Caco-2 (cell line): Measurements from ENCODE around the gene ARHGAP15. TPM values are rescaled to one million over a fixed set of nuclear protein-coding genes. Genes with fewer than 3 reads are reported as not detected.

Experiments used
- BruUV-seq: library from RNA; stranded (reverse); fragments of 400-500 nt; replicated peaks from 2 replicates; lab custom pipeline; 2021; lab: Mats Ljungman, UMichigan
- CTCF ChIA-PET: fragments of 300-600 bp; sonication (Branson Sonifier 250); formaldehyde crosslinking; loops from one replicate; lab custom pipeline; 2022; ENCODE audit warnings: antibody characterized with exemption; lab: Charles Lee
- POLR2A ChIA-PET: fragments of 300-600 bp; sonication (Branson Sonifier 250); formaldehyde crosslinking; loops from one replicate; lab custom pipeline; 2022; ENCODE audit warnings: antibody characterized with exemption; lab: Charles Lee
- DNase-seq, 2 experiments: peaks; one replicate each; pipeline versions ENCODE4 v3.0.0 to v3.0.0-alpha.2; 2020 to 2022
- H3K27me3 ChIP-seq: replicated peaks from 2 replicates; pipeline ENCODE4 v1.6.0; 2011; ENCODE audit warnings: low read length; ENCODE audit not compliant: control insufficient read depth, insufficient read depth
- H3K36me3 ChIP-seq: 2 replicates; pipeline ENCODE4 v1.5.1; 2011; ENCODE audit warnings: low read length; ENCODE audit not compliant: control insufficient read depth, insufficient read depth
- H3K4me1 ChIP-seq: fragments of 250-450 bp; sonication (Bioruptor Pico); 2 replicates; pipeline ENCODE4 v1.5.1; 2020; ENCODE audit warnings: mild to moderate bottlenecking
- H3K4me3 ChIP-seq: 2 replicates; pipeline ENCODE4 v1.5.1; 2011; ENCODE audit warnings: low read depth, mild to moderate bottlenecking, control low read depth, low read length
- H3K9me3 ChIP-seq: fragments of 250-450 bp; sonication (Bioruptor Pico); 2 replicates; pipeline ENCODE4 v1.5.1; 2020; ENCODE audit warnings: mild to moderate bottlenecking, moderate library complexity
- H3K27ac Mint-ChIP-seq: one replicate; pipeline ENCODE4 v1.8.0; 2022; ENCODE audit warnings: mixed read lengths; ENCODE audit not compliant: unreplicated experiment
- H3K27me3 Mint-ChIP-seq: one replicate; pipeline ENCODE4 v1.8.0; 2022; ENCODE audit warnings: mixed read lengths; ENCODE audit not compliant: insufficient read depth, unreplicated experiment
- H3K36me3 Mint-ChIP-seq: one replicate; pipeline ENCODE4 v1.8.0; 2022; ENCODE audit warnings: mild to moderate bottlenecking, mixed read lengths; ENCODE audit not compliant: insufficient read depth, unreplicated experiment
- H3K4me1 Mint-ChIP-seq: one replicate; pipeline ENCODE4 v1.8.0; 2022; ENCODE audit warnings: low read depth, mixed read lengths; ENCODE audit not compliant: unreplicated experiment
- H3K4me3 Mint-ChIP-seq: one replicate; pipeline ENCODE4 v1.8.0; 2022; ENCODE audit warnings: mild to moderate bottlenecking, moderate library complexity, mixed read lengths; ENCODE audit not compliant: unreplicated experiment
- H3K9me3 Mint-ChIP-seq: one replicate; pipeline ENCODE4 v1.8.0; 2022; ENCODE audit warnings: mixed read lengths; ENCODE audit not compliant: unreplicated experiment
- CTCF ChIP-seq, 2 experiments: fragments of 200-600 bp in 1 of 2; IDR thresholded peaks; 1 replicate in 1 of 2; 2 replicates in 1 of 2; pipeline versions ENCODE4 v1.5.1 to v1.8.0; 2011 to 2022; ENCODE audit warnings: antibody characterized with exemption in 1 of 2, control low read depth in 1 of 2, inconsistent platforms in 1 of 2, low read depth in 1 of 2, low read length in 1 of 2, mild to moderate bottlenecking in 1 of 2, moderate library complexity in 1 of 2; ENCODE audit not compliant: insufficient read depth in 1 of 2, severe bottlenecking in 1 of 2, unreplicated experiment in 1 of 2
- intact Hi-C: fragments of 100-400 bp; cut with micrococcal nuclease; formaldehyde crosslinking; loops from one replicate; pipeline ENCODE4 v1.10.0; 2022; ENCODE audit not compliant: unreplicated experiment
- total RNA-seq: library from RNA; stranded (reverse); gene quantifications from 2 replicates; pipeline ENCODE4 v1.2.3, GENCODE V29; 2022

ARHGAP15 gene
- total RNA-seq, 1 experiment from 2014 or later = not detected

- no TSS peak for BruUV-seq
- ChIA-PET CTCF (no interaction called here), POLR2A (no interaction called here)
- TF ChIP-seq CTCF (IDR thresholded peaks at IDR 0.05; ENCODE audit: insufficient read depth in 1 of 2, low read depth in 1 of 2, low read length in 1 of 2, severe bottlenecking in 1 of 2, unreplicated experiment in 1 of 2) = no peak
- H3K4me3 ChIP-seq = no peak overlapping the region
- no peaks in the 10 kb centered on the region for H3K27me3 ChIP-seq
- no peak for DNase-seq
- no peaks in the 10 kb centered on the region for H3K9me3 Mint-ChIP-seq
- H3K4me1 Mint-ChIP-seq = no peaks in the 10 kb centered on the region
- no peaks in the 10 kb centered on the region for H3K4me1 ChIP-seq
- no peaks in the 10 kb centered on the region for H3K36me3 Mint-ChIP-seq
- no peaks in the 10 kb centered on the region for H3K27me3 Mint-ChIP-seq
- intact Hi-C loops = no loop called here
- no peak overlapping the region for H3K4me3 Mint-ChIP-seq
- no peaks in the 10 kb centered on the region for H3K9me3 ChIP-seq
- no peak overlapping the region for H3K27ac Mint-ChIP-seq
- H3K36me3 ChIP-seq = no peaks in the 10 kb centered on the region
Measured at GRCh38 chr2:143736904-143737303, 607.7 kb downstream of the ARHGAP15 start.

- Mint-ChIP-seq H3K9me3 (no peaks in the 10 kb centered on the region), H3K36me3 (no peaks in the 10 kb centered on the region), H3K27ac (no peak overlapping the region), H3K27me3 (no peaks in the 10 kb centered on the region), H3K4me3 (no peak overlapping the region), H3K4me1 (peaks cover 5% of the 10 kb centered on the region)
- TF ChIP-seq CTCF (IDR thresholded peaks at IDR 0.05; ENCODE audit: insufficient read depth in 1 of 2, low read depth in 1 of 2, low read length in 1 of 2, severe bottlenecking in 1 of 2, unreplicated experiment in 1 of 2) = no peak
- Histone ChIP-seq H3K4me3 (no peak overlapping the region), H3K9me3 (no peaks in the 10 kb centered on the region), H3K4me1 (no peaks in the 10 kb centered on the region), H3K27me3 (no peaks in the 10 kb centered on the region), H3K36me3 (no peaks in the 10 kb centered on the region)
- BruUV-seq = no TSS peak
- no peak for DNase-seq
- POLR2A ChIA-PET = no interaction called here
- CTCF ChIA-PET = no interaction called here
- intact Hi-C loops = no loop called here
Measured at GRCh38 chr2:143740431-143740830, 611.2 kb downstream of the ARHGAP15 start.

GRCh38 chr2:143741205-143741604 lies 612.0 kb downstream of the ARHGAP15 start:
- no peak for TF ChIP-seq CTCF (IDR thresholded peaks at IDR 0.05; ENCODE audit: insufficient read depth in 1 of 2, low read depth in 1 of 2, low read length in 1 of 2, severe bottlenecking in 1 of 2, unreplicated experiment in 1 of 2)
- Mint-ChIP-seq H3K27ac (no peak overlapping the region), H3K36me3 (no peaks in the 10 kb centered on the region), H3K27me3 (no peaks in the 10 kb centered on the region), H3K9me3 (no peaks in the 10 kb centered on the region), H3K4me1 (peaks cover 5% of the 10 kb centered on the region), H3K4me3 (no peak overlapping the region)
- Histone ChIP-seq H3K9me3 (no peaks in the 10 kb centered on the region), H3K4me3 (no peak overlapping the region), H3K27me3 (no peaks in the 10 kb centered on the region), H3K4me1 (no peaks in the 10 kb centered on the region), H3K36me3 (no peaks in the 10 kb centered on the region)
- no TSS peak for BruUV-seq
- intact Hi-C loops = no loop called here
- POLR2A ChIA-PET = no interaction called here
- CTCF ChIA-PET = no interaction called here
- no peak for DNase-seq
